NCI-H1436 (cell line): ENCODE results near the gene KCNK18.

ENCODE experiments used
- DNase-seq: peaks from one replicate; lab custom pipeline; 2025; lab: John Stamatoyannopoulos, UW

Gene KCNK18

GRCh38 chr10:117197189-117197588 lies at the start of gene KCNK18:
Gene KCNK18 (plus strand): TSS chr10:117197489. CDS start chr10:117197489, 0 bp downstream.
- no peak for DNase-seq

DNA sequence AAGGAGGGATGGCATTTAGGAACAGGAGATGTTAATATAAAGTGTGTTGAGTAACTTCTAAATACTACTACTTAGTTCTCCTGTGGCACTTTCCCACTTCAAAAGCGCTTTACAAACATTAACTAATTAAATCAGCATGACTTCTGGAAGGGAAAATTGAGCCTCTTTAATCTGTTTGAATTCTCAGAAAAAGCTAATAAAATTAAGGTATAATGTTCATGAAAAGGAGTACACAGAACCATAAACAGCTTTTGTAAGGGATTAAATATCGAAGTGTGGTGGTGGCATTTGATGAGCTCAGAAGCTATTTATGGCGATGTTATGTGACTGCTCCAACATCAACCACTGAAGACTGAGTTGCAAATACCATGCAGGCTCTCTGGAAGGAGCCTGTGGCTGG lies 49.0 kb upstream of the KCNK18 start:
- DNase-seq: no peak

GRCh38 chr10:117152668-117153067 lies 44.6 kb upstream of the KCNK18 start:
- DNase-seq: no peak

DNA sequence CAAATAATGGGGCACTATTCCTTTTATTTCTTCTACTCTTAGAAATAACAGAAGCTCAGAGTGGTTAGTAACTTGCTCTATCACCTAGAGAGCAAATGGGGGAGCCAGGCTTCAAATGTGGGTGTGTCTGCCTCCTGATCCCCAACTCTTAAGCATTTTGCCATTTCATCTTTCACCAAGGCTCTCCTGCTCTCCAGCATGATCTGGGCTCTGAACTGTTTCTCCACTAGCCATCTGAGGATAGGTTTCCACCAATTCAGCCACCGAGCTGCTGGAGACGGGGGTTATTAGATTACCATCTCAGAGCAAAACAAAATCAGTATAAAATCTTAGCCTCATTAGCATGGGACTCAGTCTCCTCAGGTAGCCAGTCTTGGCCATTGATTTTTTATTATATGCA lies 39.0 kb upstream of the KCNK18 start:
- no peak for DNase-seq

DNA sequence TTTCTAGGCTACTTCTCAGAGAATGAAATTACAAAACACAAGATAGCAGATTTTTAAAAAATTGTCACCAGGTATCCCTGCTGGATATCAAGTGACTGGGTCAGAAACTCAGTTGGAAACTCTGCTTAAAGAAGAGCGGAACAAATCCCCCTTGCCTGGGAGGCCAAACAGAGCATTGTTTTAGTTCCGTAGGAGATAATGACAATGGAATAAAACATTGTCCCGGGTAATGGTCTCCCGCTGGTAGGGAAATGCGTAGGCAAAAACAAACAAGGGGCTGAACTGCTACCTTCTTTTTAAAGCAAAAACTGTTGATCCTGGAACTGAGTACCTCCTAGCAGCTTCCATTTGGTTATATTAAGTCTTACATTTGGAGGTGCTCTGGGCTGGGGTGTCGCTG lies 37.9 kb upstream of the KCNK18 start:
- no peak for DNase-seq

DNA sequence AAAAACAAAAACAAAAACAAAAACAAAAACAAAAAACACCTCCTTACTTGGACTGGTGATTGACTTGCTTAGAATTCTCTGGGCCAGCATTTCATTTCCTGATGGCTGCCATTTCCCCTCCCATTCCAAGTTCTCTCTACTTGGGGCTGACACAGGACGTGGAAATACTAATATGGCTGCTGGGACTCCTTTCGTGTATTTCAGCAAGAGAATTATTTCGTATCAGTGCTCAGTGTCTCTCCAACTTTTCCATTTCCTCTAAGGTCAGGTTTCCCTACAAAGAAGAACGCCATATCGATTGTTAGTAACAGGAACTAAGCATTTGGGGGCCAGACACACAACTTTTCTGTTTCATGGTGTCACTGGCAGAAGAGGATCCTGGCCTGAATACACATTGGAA lies 36.7 kb upstream of the KCNK18 start:
- no peak for DNase-seq

DNA sequence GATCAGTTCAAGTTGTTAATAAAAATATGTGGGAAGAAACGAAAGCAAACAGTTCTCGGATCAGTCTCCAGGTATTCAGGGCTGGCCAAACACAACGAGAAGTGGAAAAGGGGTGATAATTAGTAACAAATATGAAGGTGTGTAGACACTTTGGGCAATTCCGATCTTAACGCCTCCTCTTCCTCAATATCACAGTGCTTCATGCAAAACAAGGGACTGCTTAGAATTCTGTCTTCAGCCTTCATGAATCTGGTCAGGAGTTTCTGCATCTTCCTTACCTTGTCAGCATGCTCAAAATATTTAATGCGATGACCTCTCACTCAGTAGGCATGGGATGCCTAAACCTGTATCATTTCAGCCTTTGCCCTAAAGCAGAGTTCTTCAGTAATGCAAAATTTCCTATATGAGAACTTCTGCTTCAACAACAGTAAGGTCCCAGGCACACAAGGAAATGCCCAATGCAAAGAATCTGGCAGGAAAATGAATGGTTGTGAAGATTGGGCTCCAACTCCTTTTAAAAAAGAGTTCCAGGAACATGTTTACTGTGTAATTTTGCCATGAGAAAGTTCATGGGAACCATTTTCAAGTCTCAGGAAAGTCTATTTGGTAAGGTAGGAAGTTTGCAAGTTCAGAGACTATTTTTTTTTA lies 35.8 kb upstream of the KCNK18 start:
- no peak for DNase-seq

- DNase-seq: no peak
These were observed 34.9 kb upstream of the KCNK18 start for GRCh38 chr10:117162093-117163060.

- peak; percentile 44 for DNase-seq
These were observed 34.0 kb upstream of the KCNK18 start for GRCh38 chr10:117163061-117163953.

DNA sequence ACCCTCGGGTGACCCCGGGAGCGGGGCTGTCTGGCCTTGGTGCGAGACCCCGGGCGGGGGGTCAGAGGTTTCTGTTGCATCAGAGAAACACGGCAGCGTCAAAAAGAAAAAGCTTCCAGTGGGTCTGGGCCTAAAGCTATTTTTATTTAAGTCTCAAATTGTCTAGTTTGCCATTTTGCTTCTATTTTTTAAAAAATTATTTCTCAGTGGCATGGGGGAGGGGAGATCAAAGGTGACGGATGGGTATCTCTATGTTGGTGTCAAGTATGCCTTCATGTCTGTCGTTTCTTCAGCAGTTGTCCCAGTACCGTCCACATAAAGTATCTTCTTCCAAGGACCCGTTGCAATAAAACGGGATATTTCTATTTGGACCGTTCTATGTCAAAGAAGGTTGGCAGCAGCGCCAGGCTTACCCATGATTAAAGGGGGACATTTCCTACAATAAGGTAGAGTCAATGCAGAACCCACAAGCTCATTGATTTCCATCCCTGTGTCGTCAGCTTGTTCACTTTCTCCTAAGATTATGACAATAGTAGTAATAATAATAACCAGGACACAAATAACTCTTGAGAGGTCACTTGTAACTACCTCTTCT lies 33.2 kb upstream of the KCNK18 start:
- DNase-seq: no peak

- no peak for DNase-seq
These were observed 32.4 kb upstream of the KCNK18 start for GRCh38 chr10:117164592-117165537.

DNA sequence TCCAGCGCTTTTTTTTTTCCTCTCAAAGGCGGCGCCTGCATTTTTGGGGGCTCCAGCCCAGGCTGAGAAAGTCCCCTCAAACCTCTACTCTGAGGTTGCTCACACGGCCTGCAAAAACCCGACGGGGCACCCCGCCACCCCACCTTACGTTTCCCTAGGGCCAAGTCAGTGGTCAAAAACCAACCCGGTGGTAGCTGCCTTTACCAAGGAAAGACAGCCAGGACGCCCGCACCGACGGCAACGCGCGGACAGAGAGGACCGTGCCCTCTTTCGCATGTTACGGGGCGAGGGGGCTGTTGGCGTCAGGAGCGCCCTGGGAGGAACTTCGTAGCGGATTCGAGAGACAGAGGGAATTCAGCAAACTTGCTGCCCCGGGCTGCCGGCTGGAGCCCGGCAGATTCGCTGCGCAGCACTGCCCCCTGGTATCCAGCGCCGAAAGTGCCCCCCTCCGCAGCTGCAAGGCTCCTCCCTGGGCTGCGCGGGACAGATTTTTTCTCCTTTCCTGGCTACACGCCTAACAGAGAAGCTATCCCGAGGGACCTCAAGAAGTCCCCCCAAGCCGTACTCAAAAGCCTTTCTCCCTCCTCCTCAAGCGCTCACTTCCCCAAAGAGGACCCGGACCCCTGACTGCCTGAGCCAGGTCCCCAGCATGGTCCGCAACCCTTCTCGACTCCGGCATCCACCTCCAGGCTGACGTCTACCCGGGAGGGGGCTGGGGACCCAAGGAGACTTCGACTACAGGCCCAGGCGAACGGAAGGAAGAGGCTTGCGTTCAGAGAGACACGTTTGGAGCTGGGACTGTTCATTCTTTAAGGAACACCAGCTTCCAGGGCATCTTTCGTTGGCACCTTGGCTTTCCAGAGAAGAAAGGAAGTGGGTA lies 31.5 kb upstream of the KCNK18 start:
- DNase-seq: peak; percentile 76

GRCh38 chr10:117166418-117167345 lies 30.6 kb upstream of the KCNK18 start:
- no peak for DNase-seq

GRCh38 chr10:117167346-117167788 lies 29.9 kb upstream of the KCNK18 start:
- no peak for DNase-seq

GRCh38 chr10:117167789-117168674 lies 29.3 kb upstream of the KCNK18 start:
- DNase-seq: peak; percentile 68

DNA sequence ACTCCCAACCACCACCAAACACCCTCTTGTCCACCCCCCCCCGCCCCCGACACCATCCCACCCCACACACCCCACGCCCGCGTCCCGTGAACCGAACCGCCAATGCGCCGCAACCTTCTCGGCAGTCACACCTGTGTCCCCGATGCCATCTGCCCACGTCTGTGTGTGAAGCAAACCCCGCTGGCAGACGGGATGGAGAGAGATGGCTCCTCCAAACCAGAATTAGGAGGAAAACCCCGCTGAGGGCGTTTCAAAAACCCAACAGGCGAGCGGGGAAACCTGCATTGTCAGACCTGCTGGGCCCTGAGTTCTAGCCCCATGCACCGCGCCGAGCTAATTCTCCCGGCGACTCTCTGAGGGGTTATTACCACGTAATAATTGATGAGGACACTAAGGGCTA lies 28.6 kb upstream of the KCNK18 start:
- no peak for DNase-seq

DNA sequence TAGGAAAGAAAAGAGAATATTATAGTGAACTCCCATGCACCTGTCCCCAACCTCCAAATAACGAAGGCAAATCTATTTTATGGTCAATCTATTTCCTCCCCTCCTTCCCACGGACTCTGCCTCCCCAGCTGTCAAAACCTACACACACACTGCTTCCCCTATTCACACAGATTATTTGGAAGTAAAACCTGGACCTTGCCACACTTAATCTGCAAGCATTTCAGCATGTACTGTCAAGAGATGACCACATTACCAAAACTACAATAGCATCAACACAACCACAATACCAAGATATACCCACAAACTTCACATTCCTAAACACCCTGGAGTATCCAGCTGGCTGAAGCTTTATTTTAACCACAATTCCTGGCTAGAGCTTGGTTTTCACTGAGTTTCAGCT lies 27.8 kb upstream of the KCNK18 start:
- no peak for DNase-seq
